Mesenteric fat pad (tissue), 1 donor: Measurements from ENCODE around the gene KIF5B. TPM values are rescaled to one million over a fixed set of nuclear protein-coding genes. Genes with fewer than 3 reads are reported as not detected.

ENCODE experiments used
- DNase-seq: peaks from one replicate; pipeline ENCODE4 v3.0.0-alpha.2; 2020; ENCODE audit warnings: low spot score
- total RNA-seq: library from RNA; stranded (reverse); fragmentation: NEBNext Ultra II Directional; extraction: Animal tissue kit (Norgen Biotek cat#: 25700); gene quantifications from one replicate; pipeline ENCODE4 v1.2.1, GENCODE V29; 2021
- donor health status: DM: yes; HTN: yes; CAD: no.

KIF5B gene
- total RNA-seq, 1 donor from 2014 or later = 116 TPM

GRCh38 chr10:31962826-31963588 lies 93.2 kb downstream of the KIF5B start:
- no peak for DNase-seq

- no peak for DNase-seq
These were observed 94.7 kb downstream of the KIF5B start for GRCh38 chr10:31961277-31962074.

GRCh38 chr10:31959461-31960173 lies 96.6 kb downstream of the KIF5B start:
- DNase-seq = no peak

Other genes with a start within 250 kb of the KIF5B start
- 22.0 TPM for gene ARHGAP12, start 127.6 kb downstream of the KIF5B start, total RNA-seq